ENCODE results near the gene TRIM41.

Gene TRIM41

GRCh38 chr5:181198905-181199519 lies 24.1 kb upstream of the TRIM41 start:
- peak; percentile 92 for TF ChIP-seq EGR1 (IDR thresholded peaks at IDR 0.05)
- TF ChIP-seq YY1 (IDR thresholded peaks at IDR 0.05; ENCODE audit: low read depth): no peak
- TF ChIP-seq MAX (IDR thresholded peaks at IDR 0.05): 0 out of 2 replicates have a peak, but pooled peaks have one; percentile 13

- TF ChIP-seq TAF1 (IDR thresholded peaks at IDR 0.05; ENCODE audit: low read depth) (no peak), RAD21 (IDR thresholded peaks at IDR 0.05; ENCODE audit: low read depth) (no peak), EGR1 (IDR thresholded peaks at IDR 0.05) (no peak), YY1 (IDR thresholded peaks at IDR 0.05; ENCODE audit: low read depth) (no peak), TEAD4 (IDR thresholded peaks at IDR 0.05) (no peak), REST (IDR thresholded peaks at IDR 0.05; ENCODE audit: low read depth) (no peak), NFIC (IDR thresholded peaks at IDR 0.05) (no peak), TCF12 (IDR thresholded peaks at IDR 0.05; ENCODE audit: low read depth) (no peak), EP300 (IDR thresholded peaks at IDR 0.05; ENCODE audit: borderline replicate concordance) (no peak), MAX (IDR thresholded peaks at IDR 0.05) (no peak), ZBTB7A (IDR thresholded peaks at IDR 0.05; ENCODE audit: low read depth) (no peak), USF1 (IDR thresholded peaks at IDR 0.05) (no peak), CREB1 (IDR thresholded peaks at IDR 0.05; ENCODE audit: low read depth) (no peak), CEBPB (IDR thresholded peaks at IDR 0.05) (no peak), FOXM1 (IDR thresholded peaks at IDR 0.05; ENCODE audit: borderline replicate concordance, low read depth) (no peak)
Measured at GRCh38 chr5:181199881-181200638, 23.0 kb upstream of the TRIM41 start.

GRCh38 chr5:181200816-181201215 lies 22.3 kb upstream of the TRIM41 start:
- TF ChIP-seq FOXM1 (IDR thresholded peaks at IDR 0.05; ENCODE audit: borderline replicate concordance, low read depth): no peak
- no peak for TF ChIP-seq RAD21 (IDR thresholded peaks at IDR 0.05; ENCODE audit: low read depth)
- no peak for TF ChIP-seq REST (IDR thresholded peaks at IDR 0.05; ENCODE audit: low read depth)
- no peak for TF ChIP-seq TCF12 (IDR thresholded peaks at IDR 0.05; ENCODE audit: low read depth)
- TF ChIP-seq CREB1 (IDR thresholded peaks at IDR 0.05; ENCODE audit: low read depth): no peak
- TF ChIP-seq EGR1 (IDR thresholded peaks at IDR 0.05): no peak
- no peak for TF ChIP-seq TEAD4 (IDR thresholded peaks at IDR 0.05)

- TF ChIP-seq CREB1 (IDR thresholded peaks at IDR 0.05; ENCODE audit: low read depth) (no peak), RAD21 (IDR thresholded peaks at IDR 0.05; ENCODE audit: low read depth) (no peak), NFIC (IDR thresholded peaks at IDR 0.05) (no peak), EP300 (IDR thresholded peaks at IDR 0.05; ENCODE audit: borderline replicate concordance) (no peak), CEBPB (IDR thresholded peaks at IDR 0.05) (peak; percentile 45)
Measured at GRCh38 chr5:181203093-181203711, 19.9 kb upstream of the TRIM41 start.

- TF ChIP-seq ZBTB7A (IDR thresholded peaks at IDR 0.05; ENCODE audit: low read depth) (no peak), TAF1 (IDR thresholded peaks at IDR 0.05; ENCODE audit: low read depth) (no peak), RAD21 (IDR thresholded peaks at IDR 0.05; ENCODE audit: low read depth) (no peak), USF1 (IDR thresholded peaks at IDR 0.05) (no peak), CREB1 (IDR thresholded peaks at IDR 0.05; ENCODE audit: low read depth) (no peak), TEAD4 (IDR thresholded peaks at IDR 0.05) (no peak), REST (IDR thresholded peaks at IDR 0.05; ENCODE audit: low read depth) (no peak), EP300 (IDR thresholded peaks at IDR 0.05; ENCODE audit: borderline replicate concordance) (no peak), FOXM1 (IDR thresholded peaks at IDR 0.05; ENCODE audit: borderline replicate concordance, low read depth) (no peak), NFIC (IDR thresholded peaks at IDR 0.05) (no peak), MAX (IDR thresholded peaks at IDR 0.05) (no peak), TCF12 (IDR thresholded peaks at IDR 0.05; ENCODE audit: low read depth) (no peak), YY1 (IDR thresholded peaks at IDR 0.05; ENCODE audit: low read depth) (no peak), EGR1 (IDR thresholded peaks at IDR 0.05) (no peak)
Measured at GRCh38 chr5:181203777-181204112, 19.3 kb upstream of the TRIM41 start.

All from Ishikawa (cell line).